OCI-LY7 (cell line): Measurements from ENCODE around the gene ACSM5. TPM values are rescaled to one million over a fixed set of nuclear protein-coding genes. Genes with fewer than 3 reads are reported as not detected.
"Not testable (repeated sequence)": the region's sequence is repeated elsewhere in the genome, so short reads cannot be mapped to it uniquely, and the experiment has no call there.

Experiments
- BruUV-seq: library from RNA; stranded (reverse); fragments of 400-500 nt; replicated peaks from 2 replicates; lab custom pipeline; 2021; lab: Mats Ljungman, UMichigan
- CTCF ChIA-PET: fragments of 300-600 bp; sonication (Branson Sonifier 250); formaldehyde crosslinking; loops from one replicate; lab custom pipeline; 2022; ENCODE audit warnings: antibody characterized with exemption; ENCODE audit not compliant: unreplicated experiment; lab: Charles Lee
- POLR2A ChIA-PET: fragments of 300-600 bp; sonication (Branson Sonifier 250); formaldehyde crosslinking; loops from one replicate; lab custom pipeline; 2022; ENCODE audit warnings: antibody characterized with exemption; lab: Charles Lee
- DNase-seq: peaks from one replicate; pipeline ENCODE4 v3.0.0-alpha.2; 2015; ENCODE audit warnings: low spot score
- H2AFZ ChIP-seq: fragments of 200-600 bp; sonication (generic), shearing (Covaris generic); 2 replicates; pipeline ENCODE4 v1.6.1; 2014; ENCODE audit warnings: mild to moderate bottlenecking, antibody characterized with exemption, low read length, moderate library complexity
- H3K27ac ChIP-seq: fragments of 200-600 bp; sonication (generic); 2 replicates; pipeline ENCODE4 v1.5.1; 2014; ENCODE audit warnings: mixed run types, low read depth, mild to moderate bottlenecking, moderate library complexity, low read length, inconsistent platforms; ENCODE audit not compliant: poor library complexity, severe bottlenecking
- H3K36me3 ChIP-seq: fragments of 200-600 bp; sonication (generic); 2 replicates; pipeline ENCODE4 v1.6.1; 2014; ENCODE audit warnings: mild to moderate bottlenecking, antibody characterized with exemption, low read length, moderate library complexity, mixed read lengths; ENCODE audit not compliant: insufficient read depth
- H3K4me1 ChIP-seq: fragments of 200-600 bp; sonication (generic); 2 replicates; pipeline ENCODE4 v1.5.1; 2014; ENCODE audit warnings: mild to moderate bottlenecking, low read length; ENCODE audit not compliant: insufficient read depth, poor library complexity, severe bottlenecking
- H3K4me2 ChIP-seq: fragments of 200-600 bp; sonication (generic); 2 replicates; pipeline ENCODE4 v1.6.1; 2014; ENCODE audit warnings: mild to moderate bottlenecking, low read length
- H3K4me3 ChIP-seq: fragments of 200-600 bp; sonication (generic); 2 replicates; pipeline ENCODE4 v1.5.1; 2014; ENCODE audit warnings: mild to moderate bottlenecking, low read depth, low read length; ENCODE audit not compliant: poor library complexity, severe bottlenecking
- H3K79me2 ChIP-seq: fragments of 200-600 bp; sonication (generic); 2 replicates; pipeline ENCODE4 v1.6.1; 2016; ENCODE audit warnings: low read depth, mild to moderate bottlenecking, low read length, moderate library complexity, mixed read lengths; ENCODE audit not compliant: insufficient read depth
- H3K9me2 ChIP-seq: fragments of 200-600 bp; sonication (generic); 2 replicates; pipeline ENCODE4 v1.6.1; 2016; ENCODE audit warnings: mild to moderate bottlenecking, low read length, mixed read lengths; ENCODE audit not compliant: insufficient read depth
- H3K9me3 ChIP-seq: fragments of 200-600 bp; sonication (generic); 2 replicates; pipeline ENCODE4 v1.6.1; 2014; ENCODE audit warnings: mild to moderate bottlenecking, mixed run types, low read length, mixed read lengths
- H4K20me1 ChIP-seq: fragments of 200-600 bp; sonication (generic); 2 replicates; pipeline ENCODE4 v1.6.1; 2014; ENCODE audit warnings: mild to moderate bottlenecking, antibody characterized with exemption, low read length, moderate library complexity, mixed read lengths; ENCODE audit not compliant: insufficient read depth
- EZH2phosphoT487 ChIP-seq: fragments of 200-600 bp; sonication (generic); IDR thresholded peaks from 2 replicates; pipeline ENCODE4 v1.6.1; 2018; ENCODE audit warnings: low read depth, borderline replicate concordance, mild to moderate bottlenecking, mixed run types, antibody characterized with exemption, low read length, moderate library complexity, mixed read lengths
- intact Hi-C: fragments of 100-400 bp; cut with micrococcal nuclease; formaldehyde crosslinking; loops from one replicate; pipeline ENCODE4 v1.10.0; 2022; ENCODE audit not compliant: unreplicated experiment
- total RNA-seq, 2 experiments: library from RNA; depleted of rRNA in 1 of 2; stranded (reverse); fragments of >200 nt in 1 of 2; shearing (Covaris generic) in 1 of 2; gene quantifications; 2 replicates each; pipeline ENCODE4 v1.2.3, GENCODE V29; 2014 to 2022
- TF ChIP-seq, protein P1 (sequence below): fragments of 200-600 bp; sonication (generic); conservative IDR thresholded peaks from 2 replicates; pipeline ENCODE4 v1.5.1; 2014; ENCODE audit warnings: mild to moderate bottlenecking, antibody characterized with exemption, low read length, moderate library complexity, mixed read lengths

The ACSM5 gene
- total RNA-seq, 2 experiments from 2014 or later, result not detected

GRCh38 chr16:20483989-20484388 is 74.7 kb downstream of the ACSM5 start:
- DNase-seq, H4K20me1 ChIP-seq, BruUV-seq, intact Hi-C loops, H3K27ac ChIP-seq, CTCF ChIA-PET, H2AFZ ChIP-seq, H3K9me3 ChIP-seq, H3K4me3 ChIP-seq, H3K36me3 ChIP-seq, H3K9me2 ChIP-seq, H3K4me2 ChIP-seq, H3K4me1 ChIP-seq, H3K79me2 ChIP-seq: not testable (repeated sequence)
- POLR2A ChIA-PET, result interaction anchor here (0.7 kb wide), 1 partner anchor 645 kb away, joined by 3 read pairs; no protein-coding TSS in a partner anchor

DNA sequence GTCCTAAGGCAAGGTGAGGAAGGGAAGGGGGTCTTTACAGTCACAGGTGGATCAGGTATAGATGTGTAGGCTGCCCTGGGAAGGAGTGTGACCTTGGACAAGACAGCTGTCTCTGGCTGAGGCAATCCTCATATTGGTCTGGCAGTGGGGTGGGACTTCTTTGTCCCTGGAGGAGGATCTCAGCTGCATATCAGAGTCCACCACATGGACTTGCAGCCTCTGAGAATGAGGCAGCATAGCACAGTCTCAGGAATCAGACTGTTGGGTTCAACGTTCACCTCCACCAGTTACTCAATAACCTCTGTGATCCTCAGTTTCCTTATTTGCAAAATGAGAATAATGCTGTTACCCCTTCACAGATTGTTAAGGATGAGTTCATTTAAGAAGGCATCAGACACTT is 75.4 kb downstream of the ACSM5 start:
- BruUV-seq, result no TSS peak
- Histone ChIP-seq H3K79me2 (no peaks in the 10 kb centered on the region), H3K4me3 (no peak overlapping the region), H2AFZ (no peak overlapping the region), H3K36me3 (no peaks in the 10 kb centered on the region), H3K9me2 (no peaks in the 10 kb centered on the region), H3K4me1 (no peaks in the 10 kb centered on the region), H3K4me2 (no peak overlapping the region), H3K9me3 (no peaks in the 10 kb centered on the region), H4K20me1 (no peaks in the 10 kb centered on the region), H3K27ac (no peak overlapping the region)
- POLR2A ChIA-PET, result no interaction called here
- CTCF ChIA-PET, result no interaction called here
- no peak for DNase-seq
- intact Hi-C loops, result no loop called here
- TF ChIP-seq, protein P1, sequence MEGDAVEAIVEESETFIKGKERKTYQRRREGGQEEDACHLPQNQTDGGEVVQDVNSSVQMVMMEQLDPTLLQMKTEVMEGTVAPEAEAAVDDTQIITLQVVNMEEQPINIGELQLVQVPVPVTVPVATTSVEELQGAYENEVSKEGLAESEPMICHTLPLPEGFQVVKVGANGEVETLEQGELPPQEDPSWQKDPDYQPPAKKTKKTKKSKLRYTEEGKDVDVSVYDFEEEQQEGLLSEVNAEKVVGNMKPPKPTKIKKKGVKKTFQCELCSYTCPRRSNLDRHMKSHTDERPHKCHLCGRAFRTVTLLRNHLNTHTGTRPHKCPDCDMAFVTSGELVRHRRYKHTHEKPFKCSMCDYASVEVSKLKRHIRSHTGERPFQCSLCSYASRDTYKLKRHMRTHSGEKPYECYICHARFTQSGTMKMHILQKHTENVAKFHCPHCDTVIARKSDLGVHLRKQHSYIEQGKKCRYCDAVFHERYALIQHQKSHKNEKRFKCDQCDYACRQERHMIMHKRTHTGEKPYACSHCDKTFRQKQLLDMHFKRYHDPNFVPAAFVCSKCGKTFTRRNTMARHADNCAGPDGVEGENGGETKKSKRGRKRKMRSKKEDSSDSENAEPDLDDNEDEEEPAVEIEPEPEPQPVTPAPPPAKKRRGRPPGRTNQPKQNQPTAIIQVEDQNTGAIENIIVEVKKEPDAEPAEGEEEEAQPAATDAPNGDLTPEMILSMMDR, result no peak

GRCh38 chr16:20485408-20485807 is 76.1 kb downstream of the ACSM5 start:
- Histone ChIP-seq H3K9me3 (no peaks in the 10 kb centered on the region), H2AFZ (no peak overlapping the region), H3K36me3 (no peaks in the 10 kb centered on the region), H3K27ac (no peak overlapping the region), H3K4me3 (no peak overlapping the region), H3K4me2 (no peak overlapping the region), H3K79me2 (no peaks in the 10 kb centered on the region), H3K9me2 (no peaks in the 10 kb centered on the region), H3K4me1 (no peaks in the 10 kb centered on the region), H4K20me1 (no peaks in the 10 kb centered on the region)
- ChIA-PET POLR2A (no interaction called here), CTCF (no interaction called here)
- intact Hi-C loops, result no loop called here
- DNase-seq, result no peak
- TF ChIP-seq, protein P1, result no peak
- no peak for TF ChIP-seq EZH2phosphoT487
- BruUV-seq, result no TSS peak

Other genes with a start within 250 kb of the ACSM5 start
- gene GP2, start 82.0 kb upstream of the ACSM5 start, total RNA-seq (2014; rRNA removed; shearing (Covaris generic)), result not detected in 2 replicates
- gene GP2, start 82.0 kb upstream of the ACSM5 start, total RNA-seq (2022), result not detected in 2 replicates
- gene UMOD, start 56.8 kb upstream of the ACSM5 start, total RNA-seq (2014; rRNA removed; shearing (Covaris generic)), result not detected in 2 replicates
- not detected in 2 replicates for gene UMOD, start 56.8 kb upstream of the ACSM5 start, total RNA-seq (2022)
- gene PDILT, start 4.8 kb upstream of the ACSM5 start, total RNA-seq (2014; rRNA removed; shearing (Covaris generic)), result not detected in 2 replicates
- gene PDILT, start 4.8 kb upstream of the ACSM5 start, total RNA-seq (2022), result not detected in 2 replicates
- not detected in 2 replicates for gene ACSM2A, start 42.0 kb downstream of the ACSM5 start, total RNA-seq (2014; rRNA removed; shearing (Covaris generic))
- gene ACSM2A, start 42.0 kb downstream of the ACSM5 start, total RNA-seq (2022), result not detected in 2 replicates
- not detected in 2 replicates for gene ACSM2B, start 166.8 kb downstream of the ACSM5 start, total RNA-seq (2014; rRNA removed; shearing (Covaris generic))
- gene ACSM2B, start 166.8 kb downstream of the ACSM5 start, total RNA-seq (2022), result not detected in 2 replicates